Esophagus squamous epithelium (tissue), 5 donors: ENCODE measurements around the gene ANGPTL4. TPM values are rescaled to one million over a fixed set of nuclear protein-coding genes. Genes with fewer than 3 reads are reported as not detected.

Source experiments
- DNase-seq: peaks from one replicate; lab custom pipeline; 2025; lab: John Stamatoyannopoulos, UW
- H3K27ac ChIP-seq, 4 donors: fragments of 200-600 bp; sonication (generic); one replicate each; pipeline ENCODE4 v1.5.1; 2016 to 2019; ENCODE audit warnings: mild to moderate bottlenecking in 1 of 4
- H3K27me3 ChIP-seq, 4 donors: fragments of 200-600 bp; sonication (generic); 1 replicate in 3 of 4; 2 replicates in 1 of 4; pipeline versions ENCODE4 v1.5.1 to v1.6.0; 2017 to 2021; ENCODE audit warnings: antibody characterized with exemption in 1 of 4
- H3K36me3 ChIP-seq, 3 donors: fragments of 200-600 bp; sonication (generic); one replicate each; pipeline ENCODE4 v1.5.1; 2016 to 2019
- H3K4me1 ChIP-seq, 3 donors: fragments of 200-600 bp; sonication (generic); one replicate each; pipeline ENCODE4 v1.5.1; 2017 to 2019
- H3K4me3 ChIP-seq, 4 donors: fragments of 200-600 bp; sonication (generic); 1 replicate in 3 of 4; 2 replicates in 1 of 4; pipeline ENCODE4 v1.5.1; 2016 to 2019; ENCODE audit warnings: mild to moderate bottlenecking in 2 of 4, moderate library complexity in 1 of 4
- H3K9me3 ChIP-seq, 3 donors: fragments of 200-600 bp; sonication (generic); one replicate each; pipeline ENCODE4 v1.5.1; 2016 to 2019
- POLR2A ChIP-seq, 4 donors: fragments of 450-650 bp; IDR thresholded peaks; one replicate each; pipeline ENCODE4 v1.6.1; 2017; ENCODE audit warnings: antibody characterized with exemption in 4 of 4, mild to moderate bottlenecking in 4 of 4, moderate library complexity in 3 of 4
- WGBS, 2 donors: methylation state at CpG; one replicate each; pipeline ENCODE4 v1.1.5; 2018; 5-methylcytosine and 5-hydroxymethylcytosine counted together
- intact Hi-C: fragments of 100-400 bp; cut with DNase I; formaldehyde crosslinking; loops from one replicate; pipeline ENCODE4 v1.15.0; 2022
- small RNA-seq, 4 donors: library from RNA; depleted of rRNA; stranded (forward); fragments of <200 nt; gene quantifications; one replicate each; pipeline ENCODE3, GENCODE V24; 2016
- total RNA-seq, 4 donors: library from RNA; depleted of rRNA; stranded (reverse); fragments of >200 nt; gene quantifications; one replicate each; pipeline ENCODE4 v1.1.0, GENCODE V29; 2016
- TF ChIP-seq, protein P1 (sequence below), 6 experiments: fragments of 450-650 bp in 4 of 6; fragments of 200-600 bp in 2 of 6; sonication (generic) in 2 of 6; IDR thresholded peaks; one replicate each; pipeline ENCODE4 v1.5.1; 2016 to 2019; ENCODE audit warnings: antibody characterized with exemption in 6 of 6, mild to moderate bottlenecking in 4 of 6, moderate library complexity in 4 of 6
- donor health status: DM: yes; HTN: yes; CAD: no.

Gene ANGPTL4
- total RNA-seq, 4 donors from 2014 or later = 17.0 to 37.1 (median 19.2) TPM

GRCh38 chr19:8423817-8424223 is 59.9 kb downstream of the ANGPTL4 start:
- DNase-seq = no peak
- Histone ChIP-seq H3K9me3 (no peaks in the 10 kb centered on the region), H3K4me3 (peak overlapping the region in 2 of 4 donors; percentile 1 to 42), H3K36me3 (peaks cover 0 to 38% (median 0%) of the 10 kb centered on the region in 3 donors), H3K27ac (peak overlapping the region; percentile 64 to 91 (median 82)), H3K4me1 (peaks cover 8 to 23% (median 14%) of the 10 kb centered on the region in 3 donors), H3K27me3 (no peaks in the 10 kb centered on the region)
- WGBS, 2 donors = 9 to 14% methylated on average over 6 to 9 of the region's 9 CpGs
- intact Hi-C loops = no loop called here
- TF ChIP-seq, protein P1, sequence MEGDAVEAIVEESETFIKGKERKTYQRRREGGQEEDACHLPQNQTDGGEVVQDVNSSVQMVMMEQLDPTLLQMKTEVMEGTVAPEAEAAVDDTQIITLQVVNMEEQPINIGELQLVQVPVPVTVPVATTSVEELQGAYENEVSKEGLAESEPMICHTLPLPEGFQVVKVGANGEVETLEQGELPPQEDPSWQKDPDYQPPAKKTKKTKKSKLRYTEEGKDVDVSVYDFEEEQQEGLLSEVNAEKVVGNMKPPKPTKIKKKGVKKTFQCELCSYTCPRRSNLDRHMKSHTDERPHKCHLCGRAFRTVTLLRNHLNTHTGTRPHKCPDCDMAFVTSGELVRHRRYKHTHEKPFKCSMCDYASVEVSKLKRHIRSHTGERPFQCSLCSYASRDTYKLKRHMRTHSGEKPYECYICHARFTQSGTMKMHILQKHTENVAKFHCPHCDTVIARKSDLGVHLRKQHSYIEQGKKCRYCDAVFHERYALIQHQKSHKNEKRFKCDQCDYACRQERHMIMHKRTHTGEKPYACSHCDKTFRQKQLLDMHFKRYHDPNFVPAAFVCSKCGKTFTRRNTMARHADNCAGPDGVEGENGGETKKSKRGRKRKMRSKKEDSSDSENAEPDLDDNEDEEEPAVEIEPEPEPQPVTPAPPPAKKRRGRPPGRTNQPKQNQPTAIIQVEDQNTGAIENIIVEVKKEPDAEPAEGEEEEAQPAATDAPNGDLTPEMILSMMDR (IDR thresholded peaks at IDR 0.05) = no peak
- TF ChIP-seq POLR2A (IDR thresholded peaks at IDR 0.05) = peak in 1 of 4 donors; percentile 19

Small RNA genes lying within 50 kb of the gene (small RNA-seq; reads per million reads assigned to genes)
- 0 to 0.27 (median 0) reads per million in 4 donors for gene MIR4999

Other genes starting within 250 kb of the ANGPTL4 start
- gene FBN3, start 214.6 kb upstream of the ANGPTL4 start, total RNA-seq = under 1 TPM in 1 of 4 donors, not detected in 3; 0.09 TPM
- gene CERS4, start 154.8 kb upstream of the ANGPTL4 start, total RNA-seq = 100 to 1,000 TPM in 1 of 4 donors, 10 to 100 TPM in 3; 44.1 to 184 (median 89.1) TPM
- 10 to 100 TPM in 3 of 4 donors, 1 to 10 TPM in 1; 8.7 to 27.0 (median 22.3) TPM for gene CD320, start 55.8 kb upstream of the ANGPTL4 start, total RNA-seq
- gene NDUFA7, start 42.8 kb upstream of the ANGPTL4 start, total RNA-seq = 10 to 100 TPM; 23.8 to 40.6 (median 32.8) TPM
- gene RPS28, start 42.7 kb upstream of the ANGPTL4 start, total RNA-seq = 100 to 1,000 TPM; 267 to 710 (median 400) TPM
- gene KANK3, start 20.9 kb upstream of the ANGPTL4 start, total RNA-seq = 1 to 10 TPM; 2.9 to 8.8 (median 4.4) TPM
- gene RAB11B, start 26.2 kb downstream of the ANGPTL4 start, total RNA-seq = 10 to 100 TPM; 11.3 to 44.0 (median 26.0) TPM
- gene MARCHF2, start 49.1 kb downstream of the ANGPTL4 start, total RNA-seq = 10 to 100 TPM; 34.5 to 78.9 (median 61.7) TPM
- 100 to 1,000 TPM; 102 to 162 (median 128) TPM for gene HNRNPM, start 80.8 kb downstream of the ANGPTL4 start, total RNA-seq
- gene PRAM1, start 138.5 kb downstream of the ANGPTL4 start, total RNA-seq = under 1 TPM in 1 of 4 donors, not detected in 3; 0.57 TPM
- gene ZNF414, start 150.0 kb downstream of the ANGPTL4 start, total RNA-seq = 10 to 100 TPM in 3 of 4 donors, 1 to 10 TPM in 1; 4.0 to 29.9 (median 19.4) TPM
- gene MYO1F, start 213.3 kb downstream of the ANGPTL4 start, total RNA-seq = 10 to 100 TPM in 2 of 4 donors, 1 to 10 TPM in 2; 1.6 to 14.3 (median 8.5) TPM
- 1 to 10 TPM; 2.0 to 8.8 (median 3.6) TPM for gene ADAMTS10, start 246.6 kb downstream of the ANGPTL4 start, total RNA-seq